ENCODE results near the gene SEMA7A. TPM values are rescaled to one million over a fixed set of nuclear protein-coding genes. Genes with fewer than 3 reads are reported as not detected.
"Not testable (repeated sequence)": the region's sequence is repeated elsewhere in the genome, so short reads cannot be mapped to it uniquely, and the experiment has no call there.

SEMA7A gene
- total RNA-seq, 3 donors from 2014 or later = 0.80 to 1.3 (median 0.88) TPM

GRCh38 chr15:74392902-74393301, 40.9 kb downstream of the SEMA7A start:
- no peaks in the 10 kb centered on the region for H3K4me1 ChIP-seq
- no peak overlapping the region for H3K4me3 ChIP-seq
- TF ChIP-seq CTCF (IDR thresholded peaks at IDR 0.05) (no peak), POLR2AphosphoS5 (IDR thresholded peaks at IDR 0.05) (no peak), POLR2A (IDR thresholded peaks at IDR 0.05) (no peak)
- H3K27me3 ChIP-seq = no peaks in the 10 kb centered on the region
- intact Hi-C loops (cut with DNase I; ENCODE audit: low total_unique reads) = no loop called here
- H3K9me3 ChIP-seq = no peaks in the 10 kb centered on the region
- H3K36me3 ChIP-seq = no peaks in the 10 kb centered on the region
- no peak overlapping the region for H3K27ac ChIP-seq
- no peak for DNase-seq (ENCODE audit: low spot score in 2 of 2)

- H3K4me3 ChIP-seq = no peak overlapping the region
- no peaks in the 10 kb centered on the region for H3K4me1 ChIP-seq
- DNase-seq (ENCODE audit: low spot score in 2 of 2) = no peak
- no peak overlapping the region for H3K27ac ChIP-seq
- no peaks in the 10 kb centered on the region for H3K36me3 ChIP-seq
- no peaks in the 10 kb centered on the region for H3K27me3 ChIP-seq
- H3K9me3 ChIP-seq = no peaks in the 10 kb centered on the region
- intact Hi-C loops (cut with DNase I; ENCODE audit: low total_unique reads) = no loop called here
- TF ChIP-seq CTCF (IDR thresholded peaks at IDR 0.05) (no peak), POLR2A (IDR thresholded peaks at IDR 0.05) (no peak), POLR2AphosphoS5 (IDR thresholded peaks at IDR 0.05) (no peak)
Observed at GRCh38 chr15:74392451-74392830, 41.3 kb downstream of the SEMA7A start.

GRCh38 chr15:74391582-74392450, 41.9 kb downstream of the SEMA7A start:
- intact Hi-C loops (cut with DNase I; ENCODE audit: low total_unique reads) = no loop called here
- Histone ChIP-seq H3K27me3 (no peaks in the 10 kb centered on the region), H3K9me3 (no peaks in the 10 kb centered on the region), H3K27ac (no peak overlapping the region), H3K36me3 (no peaks in the 10 kb centered on the region), H3K4me3 (no peak overlapping the region), H3K4me1 (no peaks in the 10 kb centered on the region)
- no peak for TF ChIP-seq POLR2AphosphoS5 (IDR thresholded peaks at IDR 0.05)
- no peak for TF ChIP-seq CTCF (IDR thresholded peaks at IDR 0.05)
- TF ChIP-seq POLR2A (IDR thresholded peaks at IDR 0.05) = no peak
- no peak for DNase-seq (ENCODE audit: low spot score in 2 of 2)

GRCh38 chr15:74390647-74391288, 43.0 kb downstream of the SEMA7A start:
- no peak overlapping the region for H3K4me3 ChIP-seq
- H3K36me3 ChIP-seq = no peaks in the 10 kb centered on the region
- H3K27me3 ChIP-seq = no peaks in the 10 kb centered on the region
- TF ChIP-seq CTCF (IDR thresholded peaks at IDR 0.05) = no peak
- no peak for TF ChIP-seq POLR2AphosphoS5 (IDR thresholded peaks at IDR 0.05)
- no peak for TF ChIP-seq POLR2A (IDR thresholded peaks at IDR 0.05)
- peaks cover 0 to 5% of the 10 kb centered on the region in 2 donors for H3K4me1 ChIP-seq
- intact Hi-C loops (cut with DNase I; ENCODE audit: low total_unique reads) = no loop called here
- DNase-seq (ENCODE audit: low spot score in 2 of 2) = no peak
- no peaks in the 10 kb centered on the region for H3K9me3 ChIP-seq
- H3K27ac ChIP-seq = no peak overlapping the region

GRCh38 chr15:74390049-74390646, 43.6 kb downstream of the SEMA7A start:
- DNase-seq (ENCODE audit: low spot score in 2 of 2); intact Hi-C loops (cut with DNase I; ENCODE audit: low total_unique reads); H3K4me3 ChIP-seq; H3K4me1 ChIP-seq; H3K27ac ChIP-seq; H3K36me3 ChIP-seq; H3K9me3 ChIP-seq; H3K27me3 ChIP-seq: not testable (repeated sequence)
